ENCODE results near the gene CDK6. TPM values are rescaled to one million over a fixed set of nuclear protein-coding genes. Genes with fewer than 3 reads are reported as not detected.

The CDK6 gene
- polyA plus RNA-seq, 4 donors, result 43.8 to 53.3 (median 45.1) TPM

DNA sequence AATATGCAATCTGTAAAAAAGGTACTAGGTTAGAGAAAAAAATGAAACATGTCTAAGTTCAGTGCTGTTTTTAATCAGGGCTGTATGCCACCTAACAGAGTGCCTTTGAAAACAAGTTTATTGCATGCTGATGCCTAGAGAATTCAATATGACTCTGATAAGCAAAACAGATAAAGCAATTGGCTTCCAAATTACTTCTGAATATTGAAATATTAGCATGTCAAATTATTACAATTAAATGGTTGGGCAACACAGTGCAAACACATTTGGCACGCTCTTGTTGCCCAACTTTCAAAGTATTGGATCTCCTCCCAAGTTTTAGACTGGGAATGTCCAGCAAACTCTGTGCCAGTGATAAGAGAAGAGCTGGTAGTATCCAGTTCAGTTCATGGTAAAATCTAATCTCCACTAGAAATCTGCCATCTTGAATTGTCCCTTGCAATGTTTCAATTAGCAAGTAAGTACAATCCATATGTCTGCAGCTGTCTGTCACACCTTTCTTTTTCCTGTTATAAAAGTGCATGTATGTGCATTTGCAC lies 181.0 kb downstream of the CDK6 start:
- no peak for DNase-seq (ENCODE audit: low read depth in 4 of 4, low spot score in 3 of 4)

DNA sequence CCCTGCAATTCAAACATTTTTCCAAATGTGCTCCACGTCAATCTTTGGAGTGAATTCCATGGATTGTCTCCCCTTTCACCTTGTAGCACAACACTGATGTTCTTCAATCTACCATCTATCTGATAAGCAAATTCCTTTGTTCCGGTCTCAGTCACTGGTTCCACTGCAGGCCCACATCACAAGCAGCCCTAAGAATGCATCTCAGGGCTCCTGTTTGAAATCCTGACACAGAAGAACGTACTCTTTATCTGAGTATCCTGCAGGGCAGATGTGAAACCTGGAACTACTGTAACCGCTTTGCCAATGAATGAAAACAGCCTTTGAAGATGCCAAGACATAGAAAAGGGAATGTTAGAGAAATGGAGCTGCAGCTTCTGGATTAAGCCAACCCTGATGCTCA lies 183.2 kb downstream of the CDK6 start:
- no peak for DNase-seq (ENCODE audit: low read depth in 4 of 4, low spot score in 3 of 4)

GRCh38 chr7:92652536-92652935 lies 183.8 kb downstream of the CDK6 start:
- no peak for DNase-seq (ENCODE audit: low read depth in 4 of 4, low spot score in 3 of 4)

GRCh38 chr7:92650391-92650790 lies 186.0 kb downstream of the CDK6 start:
- DNase-seq (ENCODE audit: low read depth in 4 of 4, low spot score in 3 of 4), result no peak

DNA sequence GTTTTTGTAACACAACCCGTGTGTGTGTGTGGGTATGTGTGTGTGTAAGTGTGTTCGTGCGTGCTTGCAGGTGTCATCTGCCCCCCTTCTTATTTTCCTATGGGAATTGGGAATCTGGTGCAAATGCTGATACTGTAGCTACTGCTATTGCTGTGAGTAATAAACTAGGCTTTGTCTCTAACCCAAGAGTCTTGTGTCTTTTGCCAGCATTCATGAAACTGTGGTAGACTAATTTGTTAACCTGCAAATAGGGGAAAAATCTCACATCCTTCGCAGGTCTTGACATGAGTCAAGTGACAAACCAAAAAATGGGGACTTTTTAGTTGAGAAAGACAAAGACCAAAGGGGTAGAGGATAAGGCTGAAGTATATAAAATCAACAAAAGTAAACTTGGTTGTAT lies 188.3 kb downstream of the CDK6 start:
- no peak for DNase-seq (ENCODE audit: low read depth in 4 of 4, low spot score in 3 of 4)

DNA sequence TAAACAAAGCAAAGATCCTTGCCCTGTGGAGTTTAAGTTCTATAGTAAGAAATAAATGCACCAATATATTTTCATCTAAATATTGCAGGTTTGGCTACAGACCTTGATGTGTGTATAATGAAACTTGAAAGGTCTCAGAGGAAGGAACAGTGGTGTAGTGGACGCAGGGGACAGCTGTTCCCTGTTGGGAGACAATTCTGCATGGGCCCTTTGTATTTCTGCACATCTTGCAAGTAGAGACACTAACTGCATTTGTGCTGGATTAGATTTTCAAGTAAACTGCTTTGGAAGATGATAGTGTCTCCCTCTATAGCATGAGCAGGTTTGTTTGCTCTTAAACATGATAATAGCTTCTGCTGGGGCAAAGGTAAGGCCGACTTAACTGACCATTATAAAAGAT lies 188.7 kb downstream of the CDK6 start:
- DNase-seq (ENCODE audit: low read depth in 4 of 4, low spot score in 3 of 4), result no peak

DNA sequence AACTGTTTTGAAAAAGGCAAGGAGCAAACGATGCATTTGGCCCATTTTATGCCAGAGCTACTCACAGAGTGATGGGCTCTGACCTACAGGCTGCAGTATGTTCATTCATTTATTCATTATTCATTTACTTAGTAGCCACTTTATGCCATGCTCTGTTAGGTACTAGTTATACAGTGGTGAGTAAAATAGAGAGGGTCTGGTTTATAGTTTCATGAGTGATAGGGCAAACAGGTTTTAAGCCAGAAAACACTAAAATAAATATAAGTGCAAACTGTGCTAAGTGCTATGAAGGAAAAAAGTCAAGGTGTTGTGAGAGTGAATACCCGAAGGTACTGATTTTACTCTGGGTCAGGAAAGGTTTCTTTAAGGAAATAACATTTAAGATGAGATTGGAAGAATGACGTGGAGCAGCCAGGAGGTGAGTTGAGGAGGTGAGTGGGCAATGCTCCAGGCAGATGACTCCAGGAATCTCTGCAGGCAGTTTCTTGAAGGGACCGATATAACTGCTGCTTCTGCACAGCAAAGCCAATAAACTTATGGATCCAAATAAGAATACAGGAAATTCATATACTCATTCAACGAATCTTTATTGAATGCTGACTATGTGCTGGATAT lies 189.3 kb downstream of the CDK6 start:
- no peak for DNase-seq (ENCODE audit: low read depth in 4 of 4, low spot score in 3 of 4)

GRCh38 chr7:92645114-92646061 lies 191.0 kb downstream of the CDK6 start:
- no peak for DNase-seq (ENCODE audit: low read depth in 4 of 4, low spot score in 3 of 4)

- no peak for DNase-seq (ENCODE audit: low read depth in 4 of 4, low spot score in 3 of 4)
These were observed 191.8 kb downstream of the CDK6 start for GRCh38 chr7:92644406-92645113.

GRCh38 chr7:92643821-92644220 lies 192.6 kb downstream of the CDK6 start:
- DNase-seq (ENCODE audit: low read depth in 4 of 4, low spot score in 3 of 4), result no peak

DNA sequence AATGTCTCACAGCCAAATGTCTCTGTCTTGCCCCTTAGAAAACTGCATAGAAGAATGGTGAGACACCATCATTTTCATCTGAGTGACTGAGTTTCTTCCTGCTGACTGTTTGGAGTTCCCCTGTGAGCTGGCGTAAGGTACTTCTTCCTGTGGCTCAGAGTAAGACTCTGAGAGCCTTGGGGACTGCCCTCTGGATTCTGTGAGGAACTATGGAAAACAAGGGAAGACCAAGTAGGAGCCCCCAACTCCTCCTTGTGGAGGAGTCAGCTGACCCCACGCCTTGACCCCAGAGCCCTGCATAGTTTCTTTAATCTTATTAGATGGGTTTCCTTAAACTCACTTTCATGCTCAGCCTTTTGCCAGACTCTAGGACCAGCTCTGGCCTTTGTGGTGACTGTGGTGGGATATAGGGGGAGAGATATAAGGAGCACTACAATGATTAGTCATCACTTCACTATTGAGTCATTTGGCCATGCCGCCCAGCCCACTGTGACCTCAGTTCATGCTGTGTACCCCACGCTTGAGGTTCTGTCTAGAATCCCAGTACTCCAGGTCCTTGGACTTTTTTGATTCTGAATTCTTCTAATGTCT lies 194.4 kb downstream of the CDK6 start:
- no peak for DNase-seq (ENCODE audit: low read depth in 4 of 4, low spot score in 3 of 4)

- no peak for DNase-seq (ENCODE audit: low read depth in 4 of 4, low spot score in 3 of 4)
These were observed 196.4 kb downstream of the CDK6 start for GRCh38 chr7:92639966-92640365.

DNA sequence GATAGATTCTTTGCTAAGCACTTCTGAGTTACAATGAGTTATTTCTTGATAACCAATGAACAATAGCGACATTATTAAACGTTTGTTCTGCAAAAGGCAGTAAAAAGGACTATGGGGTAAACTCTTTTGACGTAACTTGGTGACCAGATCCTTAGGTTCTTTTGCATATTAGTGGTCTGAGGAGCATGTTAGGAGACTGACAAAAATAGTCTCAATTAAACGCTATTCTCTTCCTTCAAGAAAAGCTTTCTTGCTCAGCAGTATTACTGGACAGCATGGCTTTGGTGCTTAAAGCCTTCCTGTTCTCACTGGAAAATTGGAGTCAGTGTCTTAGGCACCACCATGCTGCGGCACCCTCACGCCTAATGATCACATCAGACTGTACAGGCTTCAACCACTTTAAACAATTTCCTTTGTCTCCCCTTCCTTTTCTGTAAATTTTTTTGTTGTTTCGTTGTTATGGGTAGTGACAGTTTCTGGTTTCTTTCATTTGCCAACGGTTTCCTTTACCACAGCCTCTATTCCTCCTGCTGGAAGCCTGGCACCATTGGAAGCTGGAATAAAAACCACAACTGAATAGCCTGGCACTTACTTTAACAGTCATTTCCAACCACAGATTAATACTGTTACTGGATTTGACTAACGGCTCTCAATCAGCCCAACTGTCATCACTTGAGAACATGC lies 197.0 kb downstream of the CDK6 start:
- no peak for DNase-seq (ENCODE audit: low read depth in 4 of 4, low spot score in 3 of 4)

DNA sequence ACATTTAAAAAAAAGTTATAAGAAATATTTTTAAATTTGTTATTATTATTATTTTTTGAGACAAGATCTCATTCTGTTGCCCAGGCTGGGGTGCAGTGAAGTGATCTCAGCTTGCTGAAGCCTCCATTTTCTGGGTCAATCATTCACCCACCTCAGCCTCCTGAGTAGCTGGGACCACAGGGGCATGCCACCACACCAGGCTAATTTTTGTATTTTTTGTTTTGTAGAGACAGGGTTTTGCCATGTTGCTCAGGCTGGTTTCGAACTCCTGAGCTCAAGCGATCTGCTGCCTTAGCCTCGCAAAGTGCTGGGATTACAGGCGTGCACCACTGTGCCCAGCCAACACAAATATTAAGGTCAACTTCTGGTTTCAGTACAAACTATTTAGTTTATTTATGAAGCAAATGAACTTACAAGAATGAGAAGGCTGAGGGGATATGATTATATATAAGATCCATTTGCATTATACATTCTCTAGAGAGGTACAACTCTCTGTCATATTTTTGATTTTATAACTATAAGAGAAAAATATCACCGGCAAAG lies 200.3 kb downstream of the CDK6 start:
- no peak for DNase-seq (ENCODE audit: low read depth in 4 of 4, low spot score in 3 of 4)

- DNase-seq (ENCODE audit: low read depth in 4 of 4, low spot score in 3 of 4), result no peak
These were observed 200.8 kb downstream of the CDK6 start for GRCh38 chr7:92635538-92635937.

DNA sequence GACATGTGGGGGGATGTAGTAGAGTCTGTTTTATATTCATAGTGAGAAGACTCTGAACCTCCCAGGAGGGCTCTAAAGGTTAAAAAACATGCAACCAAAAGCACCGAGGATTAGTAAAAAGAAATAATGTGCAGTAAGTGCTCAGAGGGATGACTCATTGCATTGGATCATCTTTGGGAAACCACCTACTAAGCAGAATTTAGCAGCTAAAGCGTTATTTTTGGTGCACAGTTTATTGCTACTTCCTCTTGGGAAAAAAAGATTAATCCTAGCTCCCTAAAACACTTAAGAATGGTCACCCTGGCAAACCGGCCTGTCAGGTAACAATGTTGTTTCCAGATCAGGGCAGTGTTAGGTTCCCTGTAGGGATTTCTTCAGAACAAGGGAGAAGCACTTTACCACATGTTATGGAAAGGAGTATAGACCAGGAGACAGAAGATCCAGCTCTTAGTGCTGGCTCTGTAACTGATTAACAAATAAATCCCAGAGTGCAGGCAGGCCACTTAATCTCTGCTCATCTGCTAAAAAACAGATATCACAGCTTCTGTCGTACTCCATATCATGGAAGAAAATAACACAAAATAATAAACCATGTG lies 201.4 kb downstream of the CDK6 start:
- DNase-seq (ENCODE audit: low read depth in 4 of 4, low spot score in 3 of 4), result no peak

- DNase-seq (ENCODE audit: low read depth in 4 of 4, low spot score in 3 of 4), result no peak
These were observed 202.2 kb downstream of the CDK6 start for GRCh38 chr7:92634205-92634604.

- DNase-seq (ENCODE audit: low read depth in 4 of 4, low spot score in 3 of 4), result no peak
These were observed 203.0 kb downstream of the CDK6 start for GRCh38 chr7:92633211-92633906.

GRCh38 chr7:92632791-92633190 lies 203.6 kb downstream of the CDK6 start:
- DNase-seq (ENCODE audit: low read depth in 4 of 4, low spot score in 3 of 4), result no peak
